Neuron (in vitro differentiated cells): ENCODE data around the gene OR10A3.

Experiments
- H2AFZ ChIP-seq: one replicate; pipeline ENCODE4 v1.6.1; 2013; ENCODE audit warnings: low read depth, mild to moderate bottlenecking, inconsistent platforms, low read length, moderate library complexity
- H3K27me3 ChIP-seq: one replicate; pipeline ENCODE4 v1.6.1; 2013; ENCODE audit warnings: low read length; ENCODE audit not compliant: insufficient read depth
- H3K36me3 ChIP-seq: one replicate; pipeline ENCODE4 v1.6.1; 2013; ENCODE audit warnings: low read length; ENCODE audit not compliant: insufficient read depth
- H3K4me1 ChIP-seq: one replicate; pipeline ENCODE4 v1.6.1; 2013; ENCODE audit warnings: low read length; ENCODE audit not compliant: insufficient read depth
- H3K4me3 ChIP-seq: 2 replicates; pipeline ENCODE4 v1.5.1; 2013; ENCODE audit warnings: mild to moderate bottlenecking, low read length, moderate library complexity
- H3K9me3 ChIP-seq: one replicate; pipeline ENCODE4 v1.6.1; 2013; ENCODE audit warnings: low read length

Gene OR10A3

DNA sequence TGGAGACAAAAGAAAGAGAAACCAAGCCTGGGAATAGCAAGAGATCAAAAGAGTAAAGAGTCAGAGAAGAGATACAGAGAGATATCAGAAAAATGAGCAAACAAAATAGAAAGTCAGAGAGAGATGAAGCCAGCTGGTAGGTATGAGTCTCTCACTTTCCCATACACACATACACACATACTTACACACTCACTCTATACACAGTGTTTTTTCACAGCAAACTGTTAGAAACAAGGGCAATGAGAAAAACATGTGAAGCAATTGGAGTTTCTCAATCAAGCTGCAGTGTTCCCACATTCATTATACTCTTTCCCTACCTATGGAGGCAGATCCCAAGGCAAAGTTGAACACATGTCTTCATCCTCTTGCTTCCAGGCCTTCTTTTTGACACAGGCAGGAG lies 26.3 kb upstream of the OR10A3 start:
- Histone ChIP-seq H3K4me3 (no peak overlapping the region), H2AFZ (no peak overlapping the region), H3K4me1 (no peaks in the 10 kb centered on the region), H3K27me3 (peaks cover 13% of the 10 kb centered on the region), H3K9me3 (no peaks in the 10 kb centered on the region), H3K36me3 (no peaks in the 10 kb centered on the region)

DNA sequence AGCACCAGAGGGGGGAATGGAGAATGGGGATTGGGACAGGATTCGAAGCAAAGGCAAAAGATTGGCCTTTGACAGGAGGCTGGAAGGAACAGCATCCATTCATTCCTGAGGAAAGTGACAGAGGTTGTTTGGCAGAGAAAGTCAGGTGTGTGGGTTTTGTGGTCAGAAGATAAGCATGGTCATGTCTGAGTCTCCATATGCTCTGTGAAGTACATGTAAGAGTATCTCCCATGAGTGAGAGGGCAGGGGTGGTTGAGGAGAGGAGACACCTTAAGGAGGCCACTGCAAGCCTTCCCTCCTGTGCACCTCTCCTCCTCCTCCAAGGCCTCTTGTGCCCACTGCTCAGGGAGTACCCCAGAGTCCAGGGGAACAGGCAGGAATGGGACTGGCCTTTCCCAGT lies 25.6 kb upstream of the OR10A3 start:
- no peaks in the 10 kb centered on the region for H3K36me3 ChIP-seq
- H3K4me3 ChIP-seq = no peak overlapping the region
- no peaks in the 10 kb centered on the region for H3K4me1 ChIP-seq
- peaks cover 13% of the 10 kb centered on the region for H3K27me3 ChIP-seq
- H2AFZ ChIP-seq = no peak overlapping the region
- H3K9me3 ChIP-seq = no peaks in the 10 kb centered on the region

DNA sequence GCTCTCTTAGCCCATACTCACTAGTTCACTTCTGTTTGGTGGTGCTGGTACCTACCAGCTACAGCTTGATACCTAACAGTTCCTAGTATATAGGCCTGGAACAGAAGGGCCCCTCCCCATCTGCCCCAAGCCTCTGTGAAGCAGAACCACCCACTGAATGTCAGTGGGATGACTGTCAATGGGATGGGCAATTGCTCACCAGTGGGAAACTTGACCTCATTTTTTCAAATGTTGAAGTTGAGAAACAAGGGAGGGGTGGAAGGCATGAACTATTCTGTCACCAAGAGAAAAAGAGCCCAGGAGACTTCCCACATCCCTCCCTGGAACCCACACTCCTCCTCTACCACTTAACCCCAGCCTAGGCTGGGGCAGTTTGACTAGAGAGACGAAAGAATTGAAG lies 23.9 kb upstream of the OR10A3 start, which contains the start of gene NLRP10:
TSS of gene NLRP10 (minus strand) at position 62 of the 400 bp plus-strand sequence. CDS start 1,952 bp downstream, outside the sequence.
- no peaks in the 10 kb centered on the region for H3K9me3 ChIP-seq
- H3K4me1 ChIP-seq = no peaks in the 10 kb centered on the region
- H3K4me3 ChIP-seq = no peak within 1 kb of the TSS
- peaks cover 13% of the 10 kb centered on the region for H3K27me3 ChIP-seq
- no peaks in the 10 kb centered on the region for H3K36me3 ChIP-seq
- H2AFZ ChIP-seq = no peak within 1 kb of the TSS

DNA sequence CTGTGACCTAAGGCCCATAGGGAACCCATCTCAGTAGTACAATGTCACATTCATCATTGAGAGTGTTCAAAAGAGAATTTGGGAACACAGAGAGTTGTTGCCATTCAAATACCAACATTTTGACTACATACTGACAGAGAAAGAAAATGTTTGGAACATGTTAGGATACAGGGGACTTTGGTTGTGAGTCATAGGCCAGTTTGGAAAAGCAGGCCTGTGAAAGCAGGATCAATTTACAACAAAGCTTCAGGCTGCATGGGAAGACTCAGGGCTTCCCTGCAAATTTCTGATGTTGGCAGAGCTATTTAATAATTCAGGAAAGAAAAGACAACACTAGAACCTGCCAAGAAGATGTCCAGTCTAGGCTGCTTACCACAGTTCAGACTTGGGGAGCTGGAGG lies 23.4 kb upstream of the OR10A3 start:
- Histone ChIP-seq H3K9me3 (no peaks in the 10 kb centered on the region), H2AFZ (no peak overlapping the region), H3K36me3 (no peaks in the 10 kb centered on the region), H3K4me1 (no peaks in the 10 kb centered on the region), H3K27me3 (peaks cover 13% of the 10 kb centered on the region), H3K4me3 (no peak overlapping the region)

DNA sequence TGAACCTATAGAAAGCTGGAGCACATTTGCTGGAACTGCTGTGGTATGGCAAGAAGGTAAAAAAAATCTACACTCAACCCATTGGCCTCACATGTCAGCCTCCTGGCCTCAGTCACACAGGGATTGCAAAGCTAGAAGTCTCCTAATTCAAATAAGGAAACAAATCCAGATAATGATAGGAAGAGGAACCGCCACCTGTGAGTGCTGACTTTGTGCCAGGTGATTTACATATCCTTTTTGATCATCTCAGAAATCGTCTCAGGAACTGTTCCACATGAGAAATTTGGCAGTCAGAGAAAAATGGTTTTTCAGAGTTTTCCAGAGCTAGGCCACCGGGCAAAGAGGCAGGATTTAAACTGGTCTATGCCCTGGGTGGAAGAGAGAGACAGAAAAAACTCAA lies 22.8 kb upstream of the OR10A3 start:
- no peak overlapping the region for H2AFZ ChIP-seq

DNA sequence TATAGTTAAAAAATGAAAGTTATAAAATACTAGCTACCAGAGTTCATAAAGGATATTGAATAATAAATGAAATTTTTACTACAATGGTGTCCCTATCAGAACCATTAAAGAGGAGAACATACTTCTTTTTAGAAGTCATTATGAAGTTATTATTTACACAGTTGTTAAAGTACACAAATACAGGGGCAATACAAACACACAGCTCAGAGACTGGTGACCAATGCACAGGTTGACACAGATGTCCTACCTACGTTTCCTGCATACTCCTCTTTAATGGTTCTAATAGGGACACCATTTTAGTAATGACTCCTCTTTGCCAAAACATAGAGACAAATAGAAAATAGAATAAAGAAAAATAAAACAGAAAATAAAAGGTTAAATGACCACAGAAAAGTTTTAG lies 13.7 kb upstream of the OR10A3 start:
- H3K27me3 ChIP-seq = no peaks in the 10 kb centered on the region
- no peak overlapping the region for H3K4me3 ChIP-seq
- H3K36me3 ChIP-seq = no peaks in the 10 kb centered on the region
- no peaks in the 10 kb centered on the region for H3K4me1 ChIP-seq
- H2AFZ ChIP-seq = no peak overlapping the region
- H3K9me3 ChIP-seq = no peaks in the 10 kb centered on the region

More for the DNA sequence above, 22.8 kb upstream of the OR10A3 start:
- H3K4me1 ChIP-seq = no peaks in the 10 kb centered on the region
- H3K36me3 ChIP-seq = no peaks in the 10 kb centered on the region
- no peak overlapping the region for H3K4me3 ChIP-seq
- peaks cover 13% of the 10 kb centered on the region for H3K27me3 ChIP-seq
- H3K9me3 ChIP-seq = no peaks in the 10 kb centered on the region

DNA sequence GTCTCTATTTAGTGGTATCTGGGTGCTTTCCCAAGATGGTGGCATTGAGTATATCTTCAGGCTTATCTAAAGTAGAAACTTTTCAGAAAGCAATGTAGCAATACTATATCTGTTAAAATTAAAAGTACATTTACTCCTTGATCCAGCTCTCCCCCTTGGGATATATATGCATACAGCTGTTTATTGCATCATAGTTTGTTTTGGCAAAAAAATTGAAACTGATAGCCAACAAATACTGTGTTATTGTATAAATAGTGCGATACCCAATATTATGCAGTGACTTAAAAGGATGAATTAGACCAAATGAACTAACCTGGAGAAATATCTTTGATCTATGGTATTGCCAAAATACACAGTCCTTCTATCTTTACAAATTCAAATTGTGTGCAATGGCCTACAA lies 8.4 kb upstream of the OR10A3 start:
- H3K9me3 ChIP-seq = peaks cover 2% of the 10 kb centered on the region
- H3K4me1 ChIP-seq = no peaks in the 10 kb centered on the region
- no peaks in the 10 kb centered on the region for H3K36me3 ChIP-seq
- H3K27me3 ChIP-seq = peaks cover 3% of the 10 kb centered on the region
- no peak overlapping the region for H3K4me3 ChIP-seq
- no peak overlapping the region for H2AFZ ChIP-seq

DNA sequence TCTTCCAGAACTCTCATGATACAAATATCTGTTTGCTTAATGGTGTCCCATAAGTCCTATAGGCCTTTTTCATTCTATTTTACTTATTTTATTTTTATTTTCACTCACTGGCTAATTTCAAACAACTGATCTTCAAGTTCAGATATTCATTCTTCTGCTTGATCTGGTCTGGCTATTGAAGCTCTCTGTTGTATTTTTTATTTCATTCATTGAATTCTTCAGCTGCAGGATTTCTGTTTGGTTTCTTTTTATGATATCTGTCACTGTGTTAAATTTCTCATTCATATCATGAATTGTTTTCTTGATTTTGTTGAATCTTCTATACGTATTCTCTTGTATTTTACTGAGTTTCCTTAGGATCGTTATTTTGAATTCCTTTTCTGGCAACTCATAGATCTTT lies 2.6 kb upstream of the OR10A3 start:
- Histone ChIP-seq H3K9me3 (peaks cover 2% of the 10 kb centered on the region), H3K4me1 (no peaks in the 10 kb centered on the region), H3K4me3 (no peak overlapping the region), H2AFZ (no peak overlapping the region), H3K36me3 (no peaks in the 10 kb centered on the region), H3K27me3 (peaks cover 11% of the 10 kb centered on the region)

DNA sequence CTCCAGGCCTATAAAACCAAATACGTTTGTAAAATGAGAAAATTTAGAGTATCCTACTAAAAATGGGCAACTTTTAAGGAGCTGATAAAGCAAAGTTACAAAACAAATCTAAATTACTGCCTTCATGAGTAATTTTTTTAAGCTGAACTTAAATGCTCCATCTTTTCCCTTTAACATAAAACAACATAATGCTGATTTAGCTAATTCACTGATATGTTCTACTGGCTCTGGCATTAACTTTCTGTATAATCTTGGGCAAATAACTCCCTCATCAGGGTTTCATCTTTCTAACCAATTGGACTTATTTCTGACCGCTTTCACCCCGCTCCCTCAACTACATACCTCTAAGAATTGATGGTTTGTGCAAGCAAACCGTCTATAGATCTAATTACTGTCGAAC lies 362 bp downstream of the OR10A3 start:
- Histone ChIP-seq H3K27me3 (peaks cover 10% of the 10 kb centered on the region), H3K4me1 (no peaks in the 10 kb centered on the region), H2AFZ (no peak overlapping the region), H3K4me3 (no peak overlapping the region), H3K9me3 (peaks cover 2% of the 10 kb centered on the region), H3K36me3 (no peaks in the 10 kb centered on the region)

DNA sequence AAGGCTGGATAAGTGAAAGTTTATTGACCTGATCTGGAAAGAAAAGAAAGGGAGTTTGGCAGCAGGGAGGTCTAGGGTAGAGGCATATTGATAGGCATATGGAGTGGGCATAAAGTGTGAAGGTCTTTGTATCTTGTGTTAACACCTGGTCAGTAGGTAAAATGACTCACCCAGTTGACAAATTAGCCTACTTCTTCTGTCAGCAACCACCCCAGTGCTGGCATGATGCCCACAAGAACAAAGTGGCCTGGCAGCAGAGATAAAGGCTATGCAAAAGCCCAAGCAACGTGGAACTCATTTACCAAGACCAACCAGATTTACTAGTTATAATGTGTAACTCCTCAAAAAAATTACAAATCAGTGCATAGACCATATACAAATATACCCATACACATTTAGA lies 4.9 kb downstream of the OR10A3 start:
- Histone ChIP-seq H2AFZ (no peak overlapping the region), H3K9me3 (no peaks in the 10 kb centered on the region), H3K4me1 (no peaks in the 10 kb centered on the region), H3K36me3 (no peaks in the 10 kb centered on the region), H3K27me3 (peaks cover 10% of the 10 kb centered on the region), H3K4me3 (no peak overlapping the region)

DNA sequence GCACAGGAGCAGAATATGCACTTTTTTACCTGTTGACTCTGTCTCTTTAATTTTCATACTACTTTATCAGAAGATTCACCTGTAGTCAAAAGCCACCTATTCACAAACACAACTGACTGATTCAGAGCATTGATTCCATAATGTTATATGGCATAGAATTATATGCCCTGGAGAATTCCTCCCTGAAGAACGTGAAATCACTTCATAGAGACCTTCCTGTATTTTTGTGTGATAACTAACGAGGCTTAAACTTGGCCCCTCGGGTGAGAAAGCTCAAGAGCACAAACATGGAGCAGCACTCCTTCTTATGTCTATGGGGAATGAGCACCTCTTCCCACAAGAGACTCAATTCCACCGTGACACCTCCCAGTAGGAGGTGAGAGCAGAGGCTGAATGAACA lies 10.3 kb downstream of the OR10A3 start, which contains the start of gene OR10A6:
TSS of gene OR10A6 (minus strand) at position 101 of the 400 bp plus-strand sequence. CDS start 2,606 bp downstream, outside the sequence.
- peaks cover under 1% of the 10 kb centered on the region for H3K9me3 ChIP-seq
- no peak within 1 kb of the TSS for H3K4me3 ChIP-seq
- no peak within 1 kb of the TSS for H2AFZ ChIP-seq
- H3K36me3 ChIP-seq = no peaks in the 10 kb centered on the region
- no peaks in the 10 kb centered on the region for H3K4me1 ChIP-seq
- H3K27me3 ChIP-seq = peaks cover 2% of the 10 kb centered on the region

DNA sequence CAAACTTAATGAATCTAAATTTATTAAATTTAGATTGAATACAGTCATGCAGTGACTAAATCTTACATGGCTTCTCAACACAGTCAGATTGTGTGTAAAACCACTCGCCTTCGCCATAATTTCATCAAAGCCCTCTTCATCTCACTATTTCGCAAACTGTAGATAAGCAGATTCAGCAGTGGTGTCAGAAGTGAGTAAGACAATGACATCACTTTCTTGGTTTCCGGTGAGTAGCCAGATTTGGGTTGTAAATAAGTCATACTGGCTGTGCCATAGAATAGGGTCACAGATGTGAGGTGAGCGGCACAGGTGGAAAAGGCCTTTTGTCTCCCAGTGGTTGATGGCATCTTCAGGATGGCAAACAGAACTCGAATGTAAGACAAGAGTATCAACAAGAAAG lies 13.9 kb downstream of the OR10A3 start:
- no peaks in the 10 kb centered on the region for H3K4me1 ChIP-seq
- H2AFZ ChIP-seq = no peak overlapping the region
- H3K27me3 ChIP-seq = peaks cover 2% of the 10 kb centered on the region
- H3K36me3 ChIP-seq = no peaks in the 10 kb centered on the region
- peaks cover 3% of the 10 kb centered on the region for H3K9me3 ChIP-seq
- H3K4me3 ChIP-seq = no peak overlapping the region

DNA sequence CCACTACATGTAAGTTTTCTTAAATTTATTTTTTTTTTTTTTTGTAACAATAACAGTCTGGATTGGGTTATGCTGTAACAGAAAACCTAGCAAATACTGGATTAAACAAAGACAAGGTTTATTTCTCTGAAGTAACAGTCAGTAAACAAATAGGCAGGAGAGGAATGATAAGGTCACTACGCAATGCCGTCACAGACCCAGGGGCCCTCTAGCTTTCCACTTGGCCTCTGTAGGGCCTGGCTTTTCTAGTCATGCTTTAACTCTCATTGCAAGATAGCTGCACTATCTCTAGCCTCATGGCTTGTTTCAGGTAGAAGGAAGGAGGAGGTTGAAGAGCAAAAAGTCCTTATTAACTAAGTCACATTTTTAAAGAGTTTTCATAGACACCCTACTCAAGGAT lies 17.0 kb downstream of the OR10A3 start:
- Histone ChIP-seq H3K4me3 (no peak overlapping the region), H3K27me3 (no peaks in the 10 kb centered on the region), H3K9me3 (peaks cover 3% of the 10 kb centered on the region), H3K36me3 (no peaks in the 10 kb centered on the region), H3K4me1 (no peaks in the 10 kb centered on the region), H2AFZ (no peak overlapping the region)

DNA sequence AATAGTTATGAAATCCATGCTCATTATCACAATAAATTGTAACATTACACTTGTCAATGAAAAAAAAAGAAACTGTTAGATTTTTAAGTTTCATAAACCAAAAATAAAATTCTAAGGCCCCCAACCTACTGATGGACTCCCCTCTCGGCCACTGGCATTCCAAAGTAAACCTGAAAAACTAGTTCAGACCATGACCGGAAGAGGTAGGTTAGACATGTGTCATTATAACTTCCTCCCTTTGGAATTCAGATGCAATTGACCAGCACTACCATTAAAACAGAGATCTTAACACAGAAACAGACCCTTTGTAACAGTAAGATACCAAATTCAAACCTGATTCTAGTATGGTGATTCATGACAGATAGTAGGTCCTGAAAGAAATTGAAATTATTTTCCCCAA lies 23.4 kb downstream of the OR10A3 start:
- H3K27me3 ChIP-seq = no peaks in the 10 kb centered on the region
- no peak overlapping the region for H2AFZ ChIP-seq
- no peaks in the 10 kb centered on the region for H3K36me3 ChIP-seq
- no peaks in the 10 kb centered on the region for H3K4me1 ChIP-seq
- H3K4me3 ChIP-seq = no peak overlapping the region
- H3K9me3 ChIP-seq = no peaks in the 10 kb centered on the region
